Spleen (tissue), 11 donors: ENCODE data around the gene MCM8. TPM values are rescaled to one million over a fixed set of nuclear protein-coding genes. Genes with fewer than 3 reads are reported as not detected.

Experiments
- DNase-seq: peaks from one replicate; pipeline ENCODE4 v3.0.0-alpha.2; 2020
- H3K27ac ChIP-seq, 8 donors: fragments of 200-600 bp; sonication (generic) in 7 of 8; 1 replicate in 4 of 8; 2 replicates in 4 of 8; pipeline versions ENCODE4 v1.5.0 to v1.8.0; 2016 to 2021; ENCODE audit warnings: inconsistent platforms in 4 of 8, mild to moderate bottlenecking in 4 of 8, moderate library complexity in 1 of 8
- H3K27me3 ChIP-seq, 7 donors: fragments of 200-600 bp; sonication (generic) in 6 of 7; replicated peaks in 1 of 7; 1 replicate in 4 of 7; 2 replicates in 3 of 7; pipeline versions ENCODE4 v1.5.0 to v1.8.0; 2016 to 2021; ENCODE audit warnings: inconsistent platforms in 3 of 7, mild to moderate bottlenecking in 1 of 7
- H3K36me3 ChIP-seq, 6 donors: fragments of 200-600 bp; sonication (generic) in 5 of 6; 1 replicate in 4 of 6; 2 replicates in 2 of 6; pipeline versions ENCODE4 v1.5.0 to v1.8.0; 2016 to 2021; ENCODE audit warnings: inconsistent platforms in 2 of 6
- H3K4me1 ChIP-seq, 6 donors: fragments of 200-600 bp; sonication (generic) in 5 of 6; 1 replicate in 3 of 6; 2 replicates in 3 of 6; pipeline versions ENCODE4 v1.5.0 to v1.8.0; 2016 to 2021; ENCODE audit warnings: inconsistent platforms in 3 of 6
- H3K4me3 ChIP-seq, 8 donors: fragments of 200-600 bp; sonication (generic) in 7 of 8; 1 replicate in 4 of 8; 2 replicates in 4 of 8; pipeline versions ENCODE4 v1.5.0 to v1.8.0; 2016 to 2021; ENCODE audit warnings: inconsistent platforms in 4 of 8, mild to moderate bottlenecking in 4 of 8, moderate library complexity in 2 of 8
- H3K9me3 ChIP-seq, 8 donors: fragments of 200-600 bp; sonication (generic) in 7 of 8; 1 replicate in 4 of 8; 2 replicates in 4 of 8; pipeline versions ENCODE4 v1.5.0 to v1.8.0; 2016 to 2021; ENCODE audit warnings: inconsistent platforms in 4 of 8
- POLR2A ChIP-seq, 3 donors: fragments of 450-650 bp; IDR thresholded peaks; one replicate each; pipeline ENCODE4 v1.5.1; 2017; ENCODE audit warnings: antibody characterized with exemption in 3 of 3, mild to moderate bottlenecking in 1 of 3
- POLR2AphosphoS5 ChIP-seq, 3 donors: sonication (generic); formaldehyde crosslinking; IDR thresholded peaks; one replicate each; pipeline ENCODE4 v1.5.1; 2017; ENCODE audit warnings: antibody characterized with exemption in 3 of 3
- WGBS, 5 donors: extraction: QIAGEN DNeasy Blood & Tissue Kit in 3 of 5; methylation state at CpG; one replicate each; pipeline versions ENCODE4 v1.1.5 to v1.1.7; 2013 to 2018; 5-methylcytosine and 5-hydroxymethylcytosine counted together
- intact Hi-C: fragments of 100-400 bp; cut with DNase I; formaldehyde crosslinking; loops from one replicate; pipeline ENCODE4 v1.15.0; 2023; ENCODE audit warnings: low total_unique reads
- polyA plus RNA-seq, 3 donors: library from polyadenylated mRNA; stranded (reverse); fragments of 200-250 nt; gene quantifications; one replicate each; pipeline ENCODE4 v1.2.1, GENCODE V29; 2013
- total RNA-seq, 7 donors: library from RNA; depleted of rRNA in 3 of 7; stranded (reverse); fragments of >200 nt in 3 of 7; fragmentation: NEBNext Ultra II Directional in 4 of 7; extraction: Animal tissue kit (Norgen Biotek cat#: 25700) in 4 of 7; gene quantifications; one replicate each; pipeline versions ENCODE4 v1.1.0 to v1.2.1, GENCODE V29; 2016 to 2021
- TF ChIP-seq, protein P1 (sequence below), 11 experiments: fragments of 200-600 bp in 7 of 11; fragments of 450-650 bp in 4 of 11; sonication (generic) in 4 of 11; IDR thresholded peaks in 8 of 11; conservative IDR thresholded peaks in 3 of 11; 1 replicate in 7 of 11; 2 replicates in 4 of 11; pipeline versions ENCODE4 v1.4.0 to v1.8.0; 2016 to 2021; ENCODE audit warnings: antibody characterized with exemption in 11 of 11, inconsistent platforms in 4 of 11, mild to moderate bottlenecking in 1 of 11
- donor health status: healthy with polysubstance abuse.
- donor health status: DM: no; HTN: no; CAD: no; lungs with moderate emphysema.
- donor health status: DM: no; HTN: no; CAD: no.
- donor health status: Bipolar disorder and iron deficiency.
- donor health status: healthy.
- donor health status: DM: no; HTN: no; CAD: no.
- donor health status: DM: yes; HTN: yes; CAD: no.

MCM8 gene
- total and polyA plus RNA-seq, 10 donors, result 1.7 to 7.9 (median 5.9) TPM

DNA sequence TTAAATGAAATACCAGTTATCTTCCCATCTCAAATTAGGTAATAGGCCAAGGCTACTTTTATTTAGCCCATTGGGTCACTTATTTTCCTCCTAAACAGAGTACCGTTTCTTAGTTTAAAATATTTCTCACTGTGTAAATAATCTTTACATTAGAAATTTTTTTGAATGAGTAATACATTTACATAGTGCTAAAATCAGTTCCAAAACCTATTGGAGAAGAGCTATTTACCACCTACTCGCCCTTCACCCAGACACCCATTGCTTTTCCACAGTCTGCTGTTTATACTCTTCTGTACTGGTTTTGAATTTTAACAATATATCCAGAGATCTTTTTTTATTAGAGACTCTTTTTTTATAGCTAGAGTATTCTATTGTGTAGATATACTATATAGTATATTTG, 36.9 kb downstream of the MCM8 start:
- intact Hi-C loops, result no loop called here

DNA sequence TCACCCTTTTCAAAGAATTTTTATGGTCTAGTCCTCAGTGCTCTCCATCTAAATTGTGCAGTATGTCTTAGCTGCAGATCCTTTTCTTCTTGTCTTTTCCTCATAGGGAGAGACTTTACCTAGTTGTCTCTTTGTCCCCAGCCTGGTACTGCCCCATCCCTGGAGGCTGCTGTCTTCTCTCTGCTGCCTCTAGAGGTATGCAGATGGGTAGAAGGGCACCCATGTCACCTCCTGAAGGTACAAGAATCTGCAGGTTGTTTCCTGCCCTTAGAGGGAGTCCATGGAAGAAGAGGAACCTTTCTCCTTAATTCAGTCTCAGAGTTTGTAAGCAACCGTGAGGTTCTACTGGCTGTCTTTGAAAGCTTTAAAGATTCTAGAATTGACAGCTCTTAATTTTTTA, 39.1 kb downstream of the MCM8 start:
- no peak for TF ChIP-seq POLR2A (IDR thresholded peaks at IDR 0.05)
- TF ChIP-seq POLR2AphosphoS5 (IDR thresholded peaks at IDR 0.05), result no peak
- TF ChIP-seq, protein P1, sequence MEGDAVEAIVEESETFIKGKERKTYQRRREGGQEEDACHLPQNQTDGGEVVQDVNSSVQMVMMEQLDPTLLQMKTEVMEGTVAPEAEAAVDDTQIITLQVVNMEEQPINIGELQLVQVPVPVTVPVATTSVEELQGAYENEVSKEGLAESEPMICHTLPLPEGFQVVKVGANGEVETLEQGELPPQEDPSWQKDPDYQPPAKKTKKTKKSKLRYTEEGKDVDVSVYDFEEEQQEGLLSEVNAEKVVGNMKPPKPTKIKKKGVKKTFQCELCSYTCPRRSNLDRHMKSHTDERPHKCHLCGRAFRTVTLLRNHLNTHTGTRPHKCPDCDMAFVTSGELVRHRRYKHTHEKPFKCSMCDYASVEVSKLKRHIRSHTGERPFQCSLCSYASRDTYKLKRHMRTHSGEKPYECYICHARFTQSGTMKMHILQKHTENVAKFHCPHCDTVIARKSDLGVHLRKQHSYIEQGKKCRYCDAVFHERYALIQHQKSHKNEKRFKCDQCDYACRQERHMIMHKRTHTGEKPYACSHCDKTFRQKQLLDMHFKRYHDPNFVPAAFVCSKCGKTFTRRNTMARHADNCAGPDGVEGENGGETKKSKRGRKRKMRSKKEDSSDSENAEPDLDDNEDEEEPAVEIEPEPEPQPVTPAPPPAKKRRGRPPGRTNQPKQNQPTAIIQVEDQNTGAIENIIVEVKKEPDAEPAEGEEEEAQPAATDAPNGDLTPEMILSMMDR (IDR thresholded peaks at IDR 0.05 in 8 of 11, conservative IDR thresholded peaks at IDR 0.05 in 3 of 11), result no peak
- H3K27me3 ChIP-seq, result no peaks in the 10 kb centered on the region
- H3K4me1 ChIP-seq, result no peaks in the 10 kb centered on the region
- 89 to 100% (median 92%) methylated on average over 1 of the region's 1 CpG for WGBS, 5 donors
- no peak overlapping the region for H3K4me3 ChIP-seq
- H3K27ac ChIP-seq, result no peak overlapping the region
- no peaks in the 10 kb centered on the region for H3K9me3 ChIP-seq
- DNase-seq, result no peak
- H3K36me3 ChIP-seq, result peaks cover 0 to 93% (median 12%) of the 10 kb centered on the region in 6 donors
- intact Hi-C loops, result no loop called here

More for the DNA sequence above, 36.9 kb downstream of the MCM8 start:
- no peaks in the 10 kb centered on the region for H3K4me1 ChIP-seq
- H3K36me3 ChIP-seq, result peaks cover 0 to 98% (median 21%) of the 10 kb centered on the region in 6 donors
- H3K27ac ChIP-seq, result no peak overlapping the region
- TF ChIP-seq, protein P1 (IDR thresholded peaks at IDR 0.05 in 8 of 11, conservative IDR thresholded peaks at IDR 0.05 in 3 of 11), result no peak
- TF ChIP-seq POLR2AphosphoS5 (IDR thresholded peaks at IDR 0.05) (no peak), POLR2A (IDR thresholded peaks at IDR 0.05) (no peak)
- H3K9me3 ChIP-seq, result no peaks in the 10 kb centered on the region
- WGBS, 5 donors, result 93 to 97% (median 95%) methylated on average over 2 of the region's 2 CpGs
- no peak for DNase-seq
- H3K27me3 ChIP-seq, result no peaks in the 10 kb centered on the region
- no peak overlapping the region for H3K4me3 ChIP-seq

DNA sequence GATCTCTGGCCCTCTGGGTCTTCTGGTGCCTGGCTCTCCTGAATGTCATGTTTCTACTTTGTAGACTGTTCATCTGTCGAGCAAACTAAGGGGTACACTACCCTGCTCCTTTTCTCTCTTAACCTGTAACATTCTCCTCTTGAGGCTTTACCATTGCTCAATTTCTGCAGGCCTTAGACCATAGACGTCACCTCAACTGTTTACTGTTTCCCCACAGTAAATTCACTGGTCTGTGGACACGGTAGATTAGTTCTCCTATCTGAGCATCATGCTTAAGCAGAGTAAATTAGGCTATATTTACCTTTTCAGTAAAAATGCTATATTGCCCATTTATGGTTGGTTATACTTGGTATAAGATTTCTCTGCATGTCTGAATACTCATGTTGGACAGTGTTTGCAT, 40.5 kb downstream of the MCM8 start:
- Histone ChIP-seq H3K9me3 (no peaks in the 10 kb centered on the region), H3K4me3 (no peak overlapping the region), H3K36me3 (peaks cover 0 to 93% (median 15%) of the 10 kb centered on the region in 6 donors), H3K27ac (no peak overlapping the region), H3K4me1 (peaks cover 0 to 2% (median 0%) of the 10 kb centered on the region in 6 donors), H3K27me3 (no peaks in the 10 kb centered on the region)
- no peak for DNase-seq
- 76 to 94% (median 86%) methylated on average over 3 of the region's 3 CpGs for WGBS, 5 donors
- TF ChIP-seq POLR2AphosphoS5 (IDR thresholded peaks at IDR 0.05), result no peak
- TF ChIP-seq POLR2A (IDR thresholded peaks at IDR 0.05), result no peak
- TF ChIP-seq, protein P1 (IDR thresholded peaks at IDR 0.05 in 8 of 11, conservative IDR thresholded peaks at IDR 0.05 in 3 of 11), result no peak
- intact Hi-C loops, result no loop called here

DNA sequence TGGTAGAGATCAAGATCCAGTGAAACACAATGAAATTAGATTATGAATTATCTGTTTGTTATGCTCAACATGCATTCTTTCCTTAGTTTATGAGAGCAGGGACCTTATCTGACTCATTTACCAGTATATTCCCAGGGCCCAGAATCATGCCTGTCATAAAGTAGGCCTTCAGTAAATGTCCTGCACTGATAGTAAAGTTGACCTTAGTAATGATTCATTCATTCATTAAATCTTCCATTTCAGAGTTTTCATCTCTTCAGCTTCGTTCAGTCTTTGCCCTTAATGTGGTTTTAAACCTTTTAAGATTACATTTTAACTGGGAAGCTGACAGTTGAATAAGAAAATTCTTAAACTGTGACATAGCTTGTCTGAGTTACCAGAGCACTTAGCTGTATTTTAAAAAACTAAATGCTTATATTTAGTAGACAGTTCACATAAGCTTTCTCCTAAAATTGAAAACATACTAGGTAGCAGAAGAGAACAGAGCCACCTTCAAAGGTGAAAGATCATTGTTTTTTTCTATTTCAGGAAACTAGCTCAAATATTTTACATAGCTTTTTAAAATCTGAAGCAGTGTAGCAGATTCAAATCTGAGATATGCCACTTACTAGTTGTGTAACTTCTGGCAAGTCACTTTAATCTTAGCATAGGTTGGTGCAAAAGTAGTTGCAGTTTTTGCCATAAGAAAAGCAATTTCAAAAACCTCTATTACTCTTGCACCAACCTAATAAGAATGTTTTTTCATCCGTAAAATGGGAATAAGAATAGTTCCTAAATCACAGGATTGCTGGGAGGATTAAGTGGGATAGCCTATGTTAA, 41.4 kb downstream of the MCM8 start:
- intact Hi-C loops, result no loop called here
- Histone ChIP-seq H3K27me3 (no peaks in the 10 kb centered on the region), H3K4me3 (no peak overlapping the region), H3K9me3 (no peaks in the 10 kb centered on the region), H3K4me1 (peaks cover 0 to 11% (median 5%) of the 10 kb centered on the region in 6 donors), H3K36me3 (peaks cover 0 to 84% (median 15%) of the 10 kb centered on the region in 6 donors), H3K27ac (no peak overlapping the region)
- 84 to 94% (median 91%) methylated on average over 2 of the region's 2 CpGs for WGBS, 5 donors
- TF ChIP-seq POLR2AphosphoS5 (IDR thresholded peaks at IDR 0.05) (no peak), POLR2A (IDR thresholded peaks at IDR 0.05) (no peak)
- TF ChIP-seq, protein P1 (IDR thresholded peaks at IDR 0.05 in 8 of 11, conservative IDR thresholded peaks at IDR 0.05 in 3 of 11), result no peak
- no peak for DNase-seq
